HepG2 (cell line): ENCODE data around the gene TIMM44. TPM values are rescaled to one million over a fixed set of nuclear protein-coding genes. Genes with fewer than 3 reads are reported as not detected.

Experiments used
- HMGA1 ChIP-seq: sonication (generic); formaldehyde crosslinking; conservative IDR thresholded peaks from 2 replicates; pipeline ENCODE4 v1.4.0; 2020; ENCODE audit warnings: missing genetic modification reagents
- NFIC ChIP-seq: IDR thresholded peaks from 2 replicates; pipeline ENCODE4 v1.6.1; 2012; ENCODE audit warnings: mild to moderate bottlenecking, low read length, inconsistent platforms
- NONO ChIP-seq, 2 experiments: fragments of 450-650 bp in 1 of 2; sonication (generic) in 1 of 2; formaldehyde crosslinking in 1 of 2; IDR thresholded peaks in 1 of 2; conservative IDR thresholded peaks in 1 of 2; 2 replicates each; pipeline versions ENCODE4 v1.6.1 to v1.8.0; 2017 to 2022; ENCODE audit warnings: mild to moderate bottlenecking in 1 of 2, missing genetic modification reagents in 1 of 2, moderate library complexity in 1 of 2
- NR2F1 ChIP-seq, 2 experiments: fragments of 450-650 bp in 1 of 2; formaldehyde crosslinking in 1 of 2; IDR thresholded peaks; 2 replicates each; pipeline versions ENCODE4 v1.5.0 to v1.6.1; 2016 to 2020; ENCODE audit warnings: mild to moderate bottlenecking in 1 of 2, missing compliant biosample characterization in 1 of 2, missing genetic modification reagents in 1 of 2, moderate library complexity in 1 of 2
- PHF21A ChIP-seq: sonication (generic); formaldehyde crosslinking; IDR thresholded peaks from 2 replicates; pipeline ENCODE4 v1.5.0; 2020; ENCODE audit warnings: mild to moderate bottlenecking, missing genetic modification reagents
- SALL1 ChIP-seq: sonication (generic); formaldehyde crosslinking; IDR thresholded peaks from 2 replicates; pipeline ENCODE4 v1.8.0; 2022; ENCODE audit warnings: mild to moderate bottlenecking, missing genetic modification reagents
- SNAPC2 ChIP-seq: sonication (generic); formaldehyde crosslinking; IDR thresholded peaks from 2 replicates; pipeline ENCODE4 v1.8.1; 2022; ENCODE audit warnings: mild to moderate bottlenecking, missing genetic modification reagents
- SP1 ChIP-seq, 2 experiments: fragments of 450-650 bp in 1 of 2; sonication (generic) in 1 of 2; formaldehyde crosslinking in 1 of 2; IDR thresholded peaks; 2 replicates each; pipeline versions ENCODE4 v1.4.0 to v1.6.1; 2016 to 2020; ENCODE audit warnings: missing genetic modification reagents in 1 of 2
- TBX3 ChIP-seq: fragments of 450-650 bp; IDR thresholded peaks from 2 replicates; pipeline ENCODE4 v1.6.1; 2017; ENCODE audit warnings: antibody characterized with exemption, mild to moderate bottlenecking, inconsistent platforms, borderline replicate concordance
- ZBTB21 ChIP-seq: sonication (generic); formaldehyde crosslinking; IDR thresholded peaks from 2 replicates; pipeline ENCODE4 v1.4.0; 2020; ENCODE audit warnings: missing genetic modification reagents
- ZBTB46 ChIP-seq: sonication (generic); formaldehyde crosslinking; IDR thresholded peaks from 2 replicates; pipeline ENCODE4 v1.4.0; 2020; ENCODE audit warnings: mild to moderate bottlenecking, missing genetic modification reagents, borderline replicate concordance
- ZFP91 ChIP-seq: sonication (generic); formaldehyde crosslinking; IDR thresholded peaks from 2 replicates; pipeline ENCODE4 v1.9.0; 2022; ENCODE audit warnings: missing genetic modification reagents, mild to moderate bottlenecking, borderline replicate concordance
- ZNF124 ChIP-seq: sonication (generic); formaldehyde crosslinking; IDR thresholded peaks from 2 replicates; pipeline ENCODE4 v1.4.0; 2020; ENCODE audit warnings: missing genetic modification reagents
- ZNF83 ChIP-seq: sonication (generic); formaldehyde crosslinking; IDR thresholded peaks from 2 replicates; pipeline ENCODE4 v1.4.0; 2020; ENCODE audit warnings: missing genetic modification reagents, mild to moderate bottlenecking, borderline replicate concordance
- ZNF891 ChIP-seq: sonication (generic); formaldehyde crosslinking; IDR thresholded peaks from 2 replicates; pipeline ENCODE4 v1.5.0; 2020; ENCODE audit warnings: mild to moderate bottlenecking, missing genetic modification reagents
- polyA plus RNA-seq, 8 experiments: library from polyadenylated mRNA; depleted of rRNA in 3 of 8; stranded (reverse) in 7 of 8; unstranded in 1 of 8; fragments of >200 nt; fragmentation: Illumina TruSeq in 4 of 8; extraction: Trizol in 4 of 8; gene quantifications; 2 replicates each; pipeline versions ENCODE4 v1.2.1 to v1.2.3, GENCODE V29; 2011 to 2016; ENCODE audit warnings: low read depth in 4 of 8, missing spikeins in 1 of 8, mixed read lengths in 1 of 8; ENCODE audit not compliant: insufficient read depth in 1 of 8
- total RNA-seq, 5 experiments: library from RNA; depleted of rRNA; stranded (reverse); fragments of >200 nt; fragmentation: Illumina TruSeq; extraction: Trizol; gene quantifications; 2 replicates each; pipeline ENCODE4 v1.2.3, GENCODE V29; 2016; ENCODE audit warnings: low read depth in 1 of 5
- TF ChIP-seq, protein P1 (sequence below): sonication (generic); formaldehyde crosslinking; conservative IDR thresholded peaks from 2 replicates; pipeline ENCODE4 v1.4.0; 2020; ENCODE audit warnings: missing genetic modification reagents
- TF ChIP-seq, protein P2 (sequence below): sonication (generic); formaldehyde crosslinking; IDR thresholded peaks from 2 replicates; pipeline ENCODE4 v1.9.0; 2021; ENCODE audit warnings: missing genetic modification reagents, borderline replicate concordance
- TF ChIP-seq, protein P3 (sequence below): sonication (generic); formaldehyde crosslinking; IDR thresholded peaks from 2 replicates; pipeline ENCODE4 v1.8.0; 2022; ENCODE audit warnings: mild to moderate bottlenecking, missing genetic modification reagents, moderate library complexity

Gene TIMM44
- total and polyA plus RNA-seq, 2 of the 13 experiments (the other 11 are each of a cell fraction or from before 2014, with no cell fraction given) = 42.9 to 72.6 TPM

DNA sequence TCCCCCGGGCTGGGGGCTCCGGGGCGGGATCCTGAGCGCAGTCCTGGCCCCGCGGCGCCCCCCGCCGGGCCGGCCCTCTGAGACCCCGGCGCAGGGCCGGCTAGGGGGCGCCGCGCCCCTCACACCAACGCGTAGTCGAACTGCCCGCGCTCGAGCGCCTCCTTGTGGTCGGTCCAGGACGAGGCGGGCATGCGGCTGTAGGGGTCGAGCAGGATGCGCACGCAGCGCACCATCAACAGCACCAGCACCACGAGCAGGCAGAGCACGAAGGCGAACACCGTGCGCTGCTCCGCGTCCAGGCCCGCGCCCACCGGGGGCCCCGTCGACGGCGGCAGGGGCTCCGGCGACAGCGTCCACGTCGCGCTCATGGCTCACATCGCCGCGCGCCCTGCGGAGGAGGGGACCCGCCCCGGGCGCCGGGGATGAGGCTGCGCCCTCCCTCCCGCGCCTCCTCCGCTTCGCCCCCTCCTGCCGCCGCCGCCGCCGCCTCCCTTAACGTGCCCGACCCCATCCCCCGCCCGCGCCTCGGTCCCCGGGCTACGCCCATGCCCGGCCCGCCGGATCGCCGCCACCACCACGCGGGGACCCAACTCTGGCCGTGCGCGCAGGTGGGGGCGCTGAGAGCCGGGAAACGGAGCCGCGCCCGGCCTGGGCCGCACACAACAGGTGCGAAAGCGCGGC, 18.2 kb downstream of the TIMM44 start (continued):
- TF ChIP-seq TBX3 (no peak), SP1 (IDR thresholded peaks at IDR 0.05) (no peak), SP1 (CRISPR knock-in tag; IDR thresholded peaks at IDR 0.05) (peak; percentile 42; the same call in 1 of the 2 replicates), NONO (IDR thresholded peaks at IDR 0.05) (no peak), NONO (CRISPR knock-in tag; conservative IDR thresholded peaks at IDR 0.05) (peak; percentile 67), PHF21A (CRISPR knock-in tag) (no peak), HMGA1 (no peak), ZFP91 (CRISPR knock-in tag) (no peak; the same call in 1 of the 2 replicates), ZBTB21 (CRISPR knock-in tag) (no peak), SNAPC2 (no peak), NR2F1 (CRISPR knock-in tag; IDR thresholded peaks at IDR 0.05) (no peak), ZNF891 (0 out of 2 replicates have a peak, but pooled peaks have one; percentile 47), NFIC (no peak), ZBTB46 (no peak), SALL1 (peak; percentile 86), ZNF83 (CRISPR knock-in tag) (peak; percentile 96; the same call in 1 of the 2 replicates), ZNF124 (CRISPR knock-in tag) (no peak)
- TF ChIP-seq, protein P1, sequence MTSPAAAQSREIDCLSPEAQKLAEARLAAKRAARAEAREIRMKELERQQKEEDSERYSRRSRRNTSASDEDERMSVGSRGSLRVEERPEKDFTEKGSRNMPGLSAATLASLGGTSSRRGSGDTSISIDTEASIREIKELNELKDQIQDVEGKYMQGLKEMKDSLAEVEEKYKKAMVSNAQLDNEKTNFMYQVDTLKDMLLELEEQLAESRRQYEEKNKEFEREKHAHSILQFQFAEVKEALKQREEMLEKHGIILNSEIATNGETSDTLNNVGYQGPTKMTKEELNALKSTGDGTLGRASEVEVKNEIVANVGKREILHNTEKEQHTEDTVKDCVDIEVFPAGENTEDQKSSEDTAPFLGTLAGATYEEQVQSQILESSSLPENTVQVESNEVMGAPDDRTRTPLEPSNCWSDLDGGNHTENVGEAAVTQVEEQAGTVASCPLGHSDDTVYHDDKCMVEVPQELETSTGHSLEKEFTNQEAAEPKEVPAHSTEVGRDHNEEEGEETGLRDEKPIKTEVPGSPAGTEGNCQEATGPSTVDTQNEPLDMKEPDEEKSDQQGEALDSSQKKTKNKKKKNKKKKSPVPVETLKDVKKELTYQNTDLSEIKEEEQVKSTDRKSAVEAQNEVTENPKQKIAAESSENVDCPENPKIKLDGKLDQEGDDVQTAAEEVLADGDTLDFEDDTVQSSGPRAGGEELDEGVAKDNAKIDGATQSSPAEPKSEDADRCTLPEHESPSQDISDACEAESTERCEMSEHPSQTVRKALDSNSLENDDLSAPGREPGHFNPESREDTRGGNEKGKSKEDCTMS (CRISPR knock-in tag) = no peak
- TF ChIP-seq, protein P2, sequence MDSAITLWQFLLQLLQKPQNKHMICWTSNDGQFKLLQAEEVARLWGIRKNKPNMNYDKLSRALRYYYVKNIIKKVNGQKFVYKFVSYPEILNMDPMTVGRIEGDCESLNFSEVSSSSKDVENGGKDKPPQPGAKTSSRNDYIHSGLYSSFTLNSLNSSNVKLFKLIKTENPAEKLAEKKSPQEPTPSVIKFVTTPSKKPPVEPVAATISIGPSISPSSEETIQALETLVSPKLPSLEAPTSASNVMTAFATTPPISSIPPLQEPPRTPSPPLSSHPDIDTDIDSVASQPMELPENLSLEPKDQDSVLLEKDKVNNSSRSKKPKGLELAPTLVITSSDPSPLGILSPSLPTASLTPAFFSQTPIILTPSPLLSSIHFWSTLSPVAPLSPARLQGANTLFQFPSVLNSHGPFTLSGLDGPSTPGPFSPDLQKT = no peak; the same call in 1 of the 2 replicates
- TF ChIP-seq, protein P3, sequence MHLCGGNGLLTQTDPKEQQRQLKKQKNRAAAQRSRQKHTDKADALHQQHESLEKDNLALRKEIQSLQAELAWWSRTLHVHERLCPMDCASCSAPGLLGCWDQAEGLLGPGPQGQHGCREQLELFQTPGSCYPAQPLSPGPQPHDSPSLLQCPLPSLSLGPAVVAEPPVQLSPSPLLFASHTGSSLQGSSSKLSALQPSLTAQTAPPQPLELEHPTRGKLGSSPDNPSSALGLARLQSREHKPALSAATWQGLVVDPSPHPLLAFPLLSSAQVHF (CRISPR knock-in tag) = peak; percentile 51; the same call in 1 of the 2 replicates
